GM12872 (cell line): ENCODE results near the gene CCDC141.

Source experiments
- TF ChIP-seq, protein P1 (sequence below): IDR thresholded peaks from 3 replicates; pipeline ENCODE4 v1.5.1; 2011; ENCODE audit warnings: low read depth, mild to moderate bottlenecking, low read length, moderate library complexity; ENCODE audit not compliant: insufficient read depth

CCDC141 gene

DNA sequence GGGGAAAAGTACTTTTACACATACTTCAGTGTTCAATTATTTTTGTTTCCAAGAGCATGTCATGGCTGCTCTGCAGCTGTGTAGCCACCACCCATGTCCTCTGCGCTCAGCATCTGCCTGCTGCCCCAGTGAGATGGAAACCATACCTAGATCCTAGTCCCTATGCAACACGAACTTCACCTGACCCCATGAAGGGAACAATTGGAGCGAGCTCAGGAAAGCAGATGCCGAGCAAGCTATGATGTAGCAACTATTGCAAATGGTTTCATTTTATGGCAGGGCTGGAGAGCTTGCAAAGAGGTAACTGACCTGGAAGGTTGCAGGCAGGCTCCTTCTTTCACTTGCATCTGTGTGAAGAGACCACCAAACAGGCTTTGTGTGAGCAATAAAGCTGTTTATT is 1.3 kb upstream of the CCDC141 start:
- TF ChIP-seq, protein P1, sequence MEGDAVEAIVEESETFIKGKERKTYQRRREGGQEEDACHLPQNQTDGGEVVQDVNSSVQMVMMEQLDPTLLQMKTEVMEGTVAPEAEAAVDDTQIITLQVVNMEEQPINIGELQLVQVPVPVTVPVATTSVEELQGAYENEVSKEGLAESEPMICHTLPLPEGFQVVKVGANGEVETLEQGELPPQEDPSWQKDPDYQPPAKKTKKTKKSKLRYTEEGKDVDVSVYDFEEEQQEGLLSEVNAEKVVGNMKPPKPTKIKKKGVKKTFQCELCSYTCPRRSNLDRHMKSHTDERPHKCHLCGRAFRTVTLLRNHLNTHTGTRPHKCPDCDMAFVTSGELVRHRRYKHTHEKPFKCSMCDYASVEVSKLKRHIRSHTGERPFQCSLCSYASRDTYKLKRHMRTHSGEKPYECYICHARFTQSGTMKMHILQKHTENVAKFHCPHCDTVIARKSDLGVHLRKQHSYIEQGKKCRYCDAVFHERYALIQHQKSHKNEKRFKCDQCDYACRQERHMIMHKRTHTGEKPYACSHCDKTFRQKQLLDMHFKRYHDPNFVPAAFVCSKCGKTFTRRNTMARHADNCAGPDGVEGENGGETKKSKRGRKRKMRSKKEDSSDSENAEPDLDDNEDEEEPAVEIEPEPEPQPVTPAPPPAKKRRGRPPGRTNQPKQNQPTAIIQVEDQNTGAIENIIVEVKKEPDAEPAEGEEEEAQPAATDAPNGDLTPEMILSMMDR: no peak

DNA sequence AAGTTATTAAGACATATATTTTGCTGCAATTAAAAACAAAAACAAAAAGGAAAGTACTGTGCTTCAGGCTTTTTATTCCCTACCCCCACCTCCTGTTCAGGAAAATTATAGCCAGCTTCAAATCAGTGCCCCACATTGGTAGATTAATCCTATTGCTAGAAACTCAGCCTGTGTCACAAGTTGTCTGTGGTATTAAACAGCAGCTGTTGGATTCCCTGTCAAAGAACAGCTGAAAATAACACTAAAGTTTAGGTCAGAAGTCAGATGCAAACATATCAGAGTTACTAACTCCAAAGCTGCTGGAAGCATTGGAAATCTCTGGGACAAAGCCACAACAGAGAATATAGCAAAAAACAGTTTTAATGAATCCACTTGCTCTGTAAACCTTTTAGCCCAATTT is 818 bp upstream of the CCDC141 start:
- TF ChIP-seq, protein P1: no peak

DNA sequence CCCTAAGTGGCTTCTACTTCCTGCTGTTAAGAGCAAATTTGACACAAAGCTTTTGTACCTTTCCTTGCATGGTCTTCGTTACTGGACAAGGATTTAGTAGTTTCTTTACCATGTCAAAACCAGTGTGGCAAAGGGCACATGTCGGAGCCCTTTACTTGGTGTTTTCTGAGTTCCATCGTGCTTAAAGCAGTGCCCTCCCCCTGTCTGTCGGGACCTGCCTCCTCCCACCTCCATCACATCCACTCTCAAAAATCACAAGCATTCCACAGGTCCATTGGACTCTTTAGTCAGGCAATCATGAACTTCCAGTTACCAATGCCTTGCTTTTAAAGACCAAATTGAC is 763 bp downstream of the CCDC141 start:
- TF ChIP-seq, protein P1: no peak

DNA sequence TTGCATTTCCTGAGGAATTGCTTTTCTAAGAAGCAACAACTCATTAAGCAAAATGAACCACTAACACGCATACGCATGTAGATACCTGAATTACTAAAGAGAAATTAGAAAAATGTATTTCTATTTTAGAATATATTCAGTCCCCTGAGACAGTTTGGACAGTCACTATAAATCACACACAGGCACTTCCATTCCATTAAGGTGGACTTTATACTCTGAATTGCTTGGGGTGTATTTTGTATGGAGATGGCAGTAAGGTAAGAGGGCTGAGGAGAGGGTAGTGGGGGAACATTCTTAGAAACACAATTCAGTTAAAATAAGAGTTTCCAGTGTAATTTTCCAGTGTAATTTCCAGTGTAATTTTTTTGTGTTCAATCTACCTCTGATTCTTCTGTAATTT is 1.8 kb downstream of the CCDC141 start:
- TF ChIP-seq, protein P1: no peak

DNA sequence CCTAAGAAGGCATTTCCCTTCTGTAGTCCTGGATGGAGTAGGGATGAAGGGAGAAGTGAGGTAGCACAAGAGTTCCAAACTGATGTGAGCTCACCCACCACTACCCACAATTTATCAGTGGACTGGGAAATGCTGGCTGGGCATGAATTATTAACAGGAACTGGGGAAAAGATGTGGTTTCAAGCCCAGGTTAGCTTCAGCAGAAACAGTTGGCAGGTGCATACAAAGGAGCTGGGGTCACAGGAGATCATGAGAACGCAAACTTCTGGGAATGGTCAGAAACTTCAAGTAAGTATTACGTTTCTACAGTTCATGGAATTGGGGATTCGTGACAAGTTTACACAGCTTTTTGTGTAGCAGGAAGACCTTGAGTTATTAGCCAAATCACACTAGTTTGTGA is 5.4 kb downstream of the CCDC141 start:
- TF ChIP-seq, protein P1: no peak

DNA sequence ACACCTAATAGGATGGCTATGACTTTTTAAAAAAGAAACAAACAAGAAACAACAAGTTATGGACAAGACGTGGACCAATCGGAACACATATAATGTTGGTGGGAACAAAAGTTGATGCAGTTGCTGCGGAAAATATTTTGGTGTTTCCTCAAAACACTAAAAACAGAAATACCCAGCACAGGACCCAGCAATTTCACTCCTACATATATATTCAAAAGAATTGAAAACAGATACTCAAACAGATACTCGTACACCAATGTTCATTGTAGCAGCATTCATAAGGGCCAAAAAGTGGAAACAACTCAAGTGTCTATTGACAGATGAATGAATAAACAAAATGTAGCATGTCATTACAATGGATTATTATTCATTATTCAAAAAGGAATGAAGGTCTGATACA is 12.1 kb downstream of the CCDC141 start:
- TF ChIP-seq, protein P1: no peak

DNA sequence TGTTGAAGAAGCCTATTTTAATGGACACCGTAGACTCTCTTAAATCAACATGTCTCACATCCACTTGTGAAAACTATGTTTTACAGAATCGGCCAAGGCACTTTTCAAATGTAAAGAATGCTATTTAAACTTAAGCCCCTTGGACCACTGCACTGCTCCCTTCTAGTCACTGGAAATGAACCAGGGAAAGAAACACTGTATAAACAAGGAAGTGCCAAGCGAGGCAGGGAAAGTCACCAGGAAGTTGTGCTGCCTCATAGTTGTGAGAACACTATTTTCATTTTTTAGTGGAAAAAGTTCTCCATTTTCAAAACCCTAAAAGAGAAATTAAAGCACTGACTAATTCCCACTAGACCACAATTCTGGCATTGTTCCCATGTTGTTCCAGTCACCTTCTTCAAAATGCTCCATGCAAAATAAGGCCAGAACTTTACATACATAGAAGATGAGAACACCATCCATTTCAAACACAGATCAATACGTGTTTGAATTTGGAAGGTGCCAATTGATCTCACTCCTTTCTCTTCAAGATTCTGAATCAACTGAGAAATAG is 13.5 kb downstream of the CCDC141 start:
- TF ChIP-seq, protein P1: no peak
